Choroid plexus epithelial cell (primary cell): Measurements from ENCODE around the gene KCTD16.
A peak's percentile ranks its signal among the peaks of the same experiment; 100 is the strongest.

ENCODE experiments used
- DNase-seq: peaks from one replicate; pipeline ENCODE4 v3.0.0-alpha.2; 2010; ENCODE audit warnings: low read depth
- H3K4me3 ChIP-seq: 2 replicates; pipeline ENCODE4 v1.5.1; 2011; ENCODE audit warnings: low read depth, mild to moderate bottlenecking, control low read depth, low read length, moderate library complexity
- CTCF ChIP-seq: conservative IDR thresholded peaks from 2 replicates; pipeline ENCODE4 v1.5.1; 2011; ENCODE audit warnings: low read depth, mild to moderate bottlenecking, control low read depth, inconsistent platforms, low read length, moderate library complexity

The KCTD16 gene

GRCh38 chr5:144352732-144353317 is 182.2 kb downstream of the KCTD16 start:
- no peak overlapping the region for H3K4me3 ChIP-seq
- TF ChIP-seq CTCF, result no peak
- DNase-seq, result no peak

- no peak overlapping the region for H3K4me3 ChIP-seq
- TF ChIP-seq CTCF, result no peak
- DNase-seq, result no peak
Measured at GRCh38 chr5:144356489-144356888, 185.8 kb downstream of the KCTD16 start.

- no peak for DNase-seq
- H3K4me3 ChIP-seq, result no peak overlapping the region
- no peak for TF ChIP-seq CTCF
Measured at GRCh38 chr5:144361406-144361805, 190.7 kb downstream of the KCTD16 start.

- DNase-seq, result no peak
- no peak overlapping the region for H3K4me3 ChIP-seq
- no peak for TF ChIP-seq CTCF
Measured at GRCh38 chr5:144365885-144366284, 195.2 kb downstream of the KCTD16 start.

GRCh38 chr5:144367991-144368390 is 197.3 kb downstream of the KCTD16 start:
- no peak for DNase-seq
- no peak overlapping the region for H3K4me3 ChIP-seq
- TF ChIP-seq CTCF, result no peak

- no peak for TF ChIP-seq CTCF
- DNase-seq, result peak; percentile 44
- H3K4me3 ChIP-seq, result no peak overlapping the region
Measured at GRCh38 chr5:144368556-144368955, 197.9 kb downstream of the KCTD16 start.

- no peak overlapping the region for H3K4me3 ChIP-seq
- DNase-seq, result no peak
- no peak for TF ChIP-seq CTCF
Measured at GRCh38 chr5:144369006-144369405, 198.3 kb downstream of the KCTD16 start.
